Smooth muscle cell (in vitro differentiated cells): ENCODE measurements around the gene LEMD3. TPM values are rescaled to one million over a fixed set of nuclear protein-coding genes. Genes with fewer than 3 reads are reported as not detected.

Experiments
- DNase-seq: peaks from one replicate; lab custom pipeline; 2025; ENCODE audit not compliant: unreplicated experiment; lab: John Stamatoyannopoulos, UW
- H2AFZ ChIP-seq: fragments of 200-600 bp; sonication (generic); 2 replicates; pipeline ENCODE4 v1.6.0; 2016; ENCODE audit warnings: antibody characterized with exemption, low read depth, mild to moderate bottlenecking
- H3F3A ChIP-seq: fragments of 200-600 bp; sonication (generic); 2 replicates; pipeline ENCODE4 v1.6.0; 2017; ENCODE audit warnings: antibody characterized with exemption, low read depth
- H3K27ac ChIP-seq: fragments of 200-600 bp; sonication (generic); 2 replicates; pipeline ENCODE4 v1.5.1; 2016; ENCODE audit warnings: low read depth, mild to moderate bottlenecking
- H3K27me3 ChIP-seq: fragments of 200-600 bp; sonication (generic); 2 replicates; pipeline ENCODE4 v1.6.1; 2016; ENCODE audit warnings: low read depth, mild to moderate bottlenecking
- H3K36me3 ChIP-seq: fragments of 200-600 bp; sonication (generic); 2 replicates; pipeline ENCODE4 v1.5.1; 2016; ENCODE audit warnings: low read depth
- H3K4me1 ChIP-seq: fragments of 200-600 bp; sonication (generic); 2 replicates; pipeline ENCODE4 v1.5.1; 2016; ENCODE audit warnings: low read depth
- H3K4me2 ChIP-seq: fragments of 200-600 bp; sonication (generic); 2 replicates; pipeline ENCODE4 v1.6.0; 2016; ENCODE audit warnings: mild to moderate bottlenecking
- H3K4me3 ChIP-seq: fragments of 200-600 bp; sonication (generic); 2 replicates; pipeline ENCODE4 v1.5.1; 2016; ENCODE audit warnings: mild to moderate bottlenecking
- H3K79me2 ChIP-seq: fragments of 200-600 bp; sonication (generic); 2 replicates; pipeline ENCODE4 v1.6.0; 2016; ENCODE audit warnings: low read depth, mild to moderate bottlenecking
- H3K9ac ChIP-seq: fragments of 200-600 bp; sonication (generic); 2 replicates; pipeline ENCODE4 v1.6.0; 2016; ENCODE audit warnings: low read depth
- H3K9me3 ChIP-seq: fragments of 200-600 bp; sonication (generic); replicated peaks from 2 replicates; pipeline ENCODE4 v1.5.1; 2016; ENCODE audit warnings: low read depth
- H4K20me1 ChIP-seq: fragments of 200-600 bp; sonication (generic); 2 replicates; pipeline ENCODE4 v1.6.0; 2016; ENCODE audit warnings: low read depth
- CTCF ChIP-seq: fragments of 200-600 bp; sonication (generic); IDR thresholded peaks from 2 replicates; pipeline ENCODE4 v1.5.1; 2017; ENCODE audit warnings: borderline replicate concordance, mild to moderate bottlenecking, antibody characterized with exemption; ENCODE audit not compliant: insufficient read depth, poor library complexity, severe bottlenecking
- WGBS: methylation state at CpG from one replicate; pipeline ENCODE4 v1.1.7; 2016; ENCODE audit warnings: low lambda C conversion rate; 5-methylcytosine and 5-hydroxymethylcytosine counted together
- polyA plus RNA-seq: library from polyadenylated mRNA; unstranded; fragments of >200 nt; fragmentation: Nextera tagmentation; extraction: Ambion mirVana; gene quantifications from 2 replicates; pipeline ENCODE4 v1.2.1, GENCODE V29; 2016
- total RNA-seq: library from RNA; depleted of rRNA; stranded (reverse); fragments of >200 nt; gene quantifications from 2 replicates; pipeline ENCODE4 v1.2.3, GENCODE V29; 2014

The LEMD3 gene
- total and polyA plus RNA-seq, 2 experiments from 2014 or later, result 14.8 to 55.1 TPM

DNA sequence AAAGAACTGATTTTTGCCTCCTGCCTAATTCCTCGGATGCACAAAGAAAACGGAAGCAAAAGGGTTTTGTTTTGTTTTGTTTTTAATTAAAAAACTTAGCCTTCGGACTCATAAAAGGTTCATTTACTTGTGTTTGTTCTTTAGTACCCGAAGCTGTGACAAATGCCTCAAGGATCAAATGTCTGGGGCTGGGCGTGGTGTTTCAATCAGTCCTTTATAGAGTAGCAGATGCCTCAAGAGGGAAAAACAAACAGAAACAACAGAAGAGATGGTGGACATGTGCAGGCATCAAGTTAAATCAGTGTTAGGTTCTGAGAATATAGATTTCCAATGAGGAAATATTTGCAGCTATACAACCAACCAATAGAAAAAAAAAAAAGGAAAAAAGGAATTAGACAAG, 46.7 kb upstream of the LEMD3 start:
- no peak for TF ChIP-seq CTCF
- H3K27ac ChIP-seq, result no peak overlapping the region
- H3K9ac ChIP-seq, result no peak overlapping the region
- H3K4me1 ChIP-seq, result no peaks in the 10 kb centered on the region
- no peaks in the 10 kb centered on the region for H3K36me3 ChIP-seq
- no peaks in the 10 kb centered on the region for H3F3A ChIP-seq
- H3K4me3 ChIP-seq, result no peak overlapping the region
- 81% methylated on average over 5 of the region's 5 CpGs for WGBS
- H3K27me3 ChIP-seq, result peaks cover 97% of the 10 kb centered on the region
- H3K9me3 ChIP-seq, result no peaks in the 10 kb centered on the region
- H3K4me2 ChIP-seq, result no peak overlapping the region
- H2AFZ ChIP-seq, result no peak overlapping the region
- no peak for DNase-seq
- H4K20me1 ChIP-seq, result no peaks in the 10 kb centered on the region
- H3K79me2 ChIP-seq, result no peaks in the 10 kb centered on the region

DNA sequence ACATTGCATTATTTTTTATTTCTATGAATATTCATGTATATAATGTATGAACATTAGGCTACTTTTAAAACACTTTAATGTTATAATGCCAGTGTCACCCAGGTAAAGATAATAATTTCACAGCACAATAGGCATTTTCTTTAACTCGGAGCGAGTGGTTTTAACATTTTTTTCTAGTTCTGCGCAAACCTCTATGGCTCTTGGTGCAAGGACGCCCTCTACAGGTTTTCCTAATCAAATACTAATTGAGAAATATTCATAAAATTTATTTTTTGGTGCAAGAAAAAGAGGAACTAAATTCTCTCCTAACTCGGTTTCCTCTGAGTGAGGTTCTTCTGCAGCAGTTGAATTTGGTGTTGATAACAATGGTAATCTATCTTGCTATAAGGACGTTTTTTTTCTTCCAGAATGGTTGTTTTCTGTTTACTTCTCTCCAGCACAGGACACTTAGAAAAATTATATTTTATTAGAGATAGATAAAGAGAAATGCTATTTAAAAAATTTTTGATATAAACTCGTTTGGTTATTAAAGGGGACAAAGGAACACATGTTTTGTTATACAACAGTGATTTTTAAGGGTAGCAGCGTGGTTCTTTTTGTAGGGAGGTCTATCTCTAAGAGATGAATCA, 45.8 kb upstream of the LEMD3 start:
- H2AFZ ChIP-seq, result no peak overlapping the region
- H3K27me3 ChIP-seq, result peaks cover 89% of the 10 kb centered on the region
- WGBS, result 15% methylated on average over 8 of the region's 8 CpGs
- DNase-seq, result no peak
- no peaks in the 10 kb centered on the region for H3F3A ChIP-seq
- no peaks in the 10 kb centered on the region for H3K4me1 ChIP-seq
- no peak overlapping the region for H3K4me3 ChIP-seq
- no peak overlapping the region for H3K4me2 ChIP-seq
- H4K20me1 ChIP-seq, result no peaks in the 10 kb centered on the region
- TF ChIP-seq CTCF, result peak; percentile 79
- H3K36me3 ChIP-seq, result no peaks in the 10 kb centered on the region
- no peak overlapping the region for H3K27ac ChIP-seq
- H3K9ac ChIP-seq, result no peak overlapping the region
- no peaks in the 10 kb centered on the region for H3K79me2 ChIP-seq
- no peaks in the 10 kb centered on the region for H3K9me3 ChIP-seq

GRCh38 chr12:65125247-65125646, 44.1 kb upstream of the LEMD3 start:
- 79% methylated on average over 1 of the region's 1 CpG for WGBS
- H3K79me2 ChIP-seq, result no peaks in the 10 kb centered on the region
- DNase-seq, result no peak
- H3K4me3 ChIP-seq, result no peak overlapping the region
- no peak overlapping the region for H2AFZ ChIP-seq
- TF ChIP-seq CTCF, result no peak
- no peaks in the 10 kb centered on the region for H3K9me3 ChIP-seq
- H3K27me3 ChIP-seq, result peaks cover 84% of the 10 kb centered on the region
- H3K4me2 ChIP-seq, result no peak overlapping the region
- H3K27ac ChIP-seq, result no peak overlapping the region
- H3K9ac ChIP-seq, result no peak overlapping the region
- H3K36me3 ChIP-seq, result no peaks in the 10 kb centered on the region
- H3K4me1 ChIP-seq, result no peaks in the 10 kb centered on the region
- no peaks in the 10 kb centered on the region for H3F3A ChIP-seq
- no peaks in the 10 kb centered on the region for H4K20me1 ChIP-seq

DNA sequence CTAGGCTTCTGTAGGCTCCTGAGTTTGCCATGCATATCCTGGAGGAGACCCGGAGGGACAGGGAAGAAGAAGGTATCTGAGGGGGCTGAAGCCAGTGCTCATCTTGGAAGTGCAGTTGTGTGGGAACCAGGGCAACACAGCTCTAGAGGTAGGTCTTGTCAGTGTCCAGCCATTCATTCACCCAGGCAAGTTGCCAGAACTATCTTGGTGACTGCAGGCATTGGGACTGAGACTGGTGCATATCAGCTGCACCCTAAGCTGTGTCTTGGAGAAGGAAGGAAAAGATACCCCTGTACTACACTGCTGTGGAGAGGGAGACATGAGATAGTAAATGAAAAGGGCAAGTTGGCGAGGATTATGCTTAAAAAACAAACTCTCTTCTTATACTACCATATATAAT, 43.4 kb upstream of the LEMD3 start:
- no peaks in the 10 kb centered on the region for H4K20me1 ChIP-seq
- no peak overlapping the region for H2AFZ ChIP-seq
- no peaks in the 10 kb centered on the region for H3K36me3 ChIP-seq
- DNase-seq, result no peak
- peaks cover 84% of the 10 kb centered on the region for H3K27me3 ChIP-seq
- H3K4me3 ChIP-seq, result no peak overlapping the region
- H3K79me2 ChIP-seq, result no peaks in the 10 kb centered on the region
- no peaks in the 10 kb centered on the region for H3K9me3 ChIP-seq
- H3F3A ChIP-seq, result no peaks in the 10 kb centered on the region
- no peak overlapping the region for H3K4me2 ChIP-seq
- no peak for TF ChIP-seq CTCF
- 57% methylated on average over 2 of the region's 2 CpGs for WGBS
- no peak overlapping the region for H3K27ac ChIP-seq
- no peaks in the 10 kb centered on the region for H3K4me1 ChIP-seq
- no peak overlapping the region for H3K9ac ChIP-seq
